Right renal pelvis (tissue), 4 donors: ENCODE data around the gene ZNF25. TPM values are rescaled to one million over a fixed set of nuclear protein-coding genes. Genes with fewer than 3 reads are reported as not detected.
"Not testable (repeated sequence)": the region's sequence is repeated elsewhere in the genome, so short reads cannot be mapped to it uniquely, and the experiment has no call there.

Source experiments
- DNase-seq, 4 donors: peaks; one replicate each; pipeline ENCODE4 v3.0.0-alpha.2; 2013; ENCODE audit warnings: low read depth in 4 of 4, low spot score in 3 of 4, missing footprints in 1 of 4
- polyA plus RNA-seq, 4 donors: library from polyadenylated mRNA; unstranded; fragments of 120-200 nt; gene quantifications; one replicate each; pipeline ENCODE4 v1.2.1, GENCODE V29; 2013; ENCODE audit not compliant: insufficient read length in 4 of 4

The ZNF25 gene
- polyA plus RNA-seq, result 10 to 100 TPM; 12.8 to 17.8 (median 16.2) TPM

DNA sequence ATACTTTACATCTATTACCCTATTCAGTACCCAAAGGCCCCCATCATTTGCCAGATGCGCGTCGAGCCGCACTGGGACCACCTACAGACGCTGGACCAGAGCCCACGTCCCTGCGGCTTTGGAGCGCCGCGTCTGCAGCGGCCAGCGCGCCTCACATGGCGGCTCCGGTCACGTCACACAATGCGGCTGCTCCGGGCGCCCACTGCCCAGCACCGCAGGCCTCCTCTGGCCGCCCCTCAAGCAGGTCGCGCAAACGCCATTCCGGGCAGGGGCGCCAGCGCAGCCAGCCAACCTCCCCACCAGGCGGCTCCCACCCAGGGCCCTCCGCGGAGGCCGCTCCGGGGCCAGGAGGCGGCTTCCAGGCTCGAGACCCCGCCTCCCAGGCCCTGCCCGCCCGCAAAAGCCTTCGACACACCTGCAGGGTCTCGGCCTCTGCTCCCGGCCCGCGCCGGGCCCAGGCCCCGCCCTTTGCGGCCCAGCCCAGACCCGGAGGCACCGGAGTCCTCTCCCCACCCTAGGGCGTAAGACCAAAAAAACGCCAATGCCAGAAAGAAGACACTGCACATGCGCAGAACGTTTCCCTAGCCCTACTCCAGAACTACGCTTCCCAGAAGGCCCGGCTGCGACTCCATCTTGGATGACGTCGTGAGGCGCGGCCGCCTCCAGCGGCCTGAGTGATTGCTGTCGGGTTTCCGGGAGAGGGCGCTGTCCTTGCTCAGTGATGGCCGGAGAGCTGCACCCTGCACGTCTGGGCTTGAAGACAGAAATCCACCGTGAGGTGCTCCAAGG lies at the start of gene ZNF25:
ZNF25 (minus strand) TSS at position 557 of the 789 bp plus-strand sequence. CDS start 4,925 bp downstream, outside the sequence.
- DNase-seq, result peak; percentile 98 to 99 (median 99)

DNA sequence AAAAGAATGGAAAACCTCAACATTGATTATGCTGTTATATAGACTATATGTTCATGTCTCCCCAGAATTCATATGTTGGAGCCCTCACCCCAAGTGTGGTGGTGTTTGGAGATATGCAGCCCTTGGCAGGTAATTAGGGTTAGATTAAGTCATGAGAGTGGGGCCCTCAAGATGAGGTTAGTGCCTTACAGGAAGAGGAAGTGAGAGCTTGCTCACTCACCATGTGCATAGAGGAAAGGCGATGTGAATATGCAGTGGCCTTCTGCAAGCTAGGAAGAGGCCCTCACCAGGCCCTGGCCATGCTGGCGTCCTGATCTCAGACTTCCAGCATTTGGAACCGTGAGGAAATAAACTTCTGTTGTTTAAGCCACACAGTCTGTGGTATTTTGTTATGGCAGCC lies 48.8 kb upstream of the ZNF25 start:
- DNase-seq, result no peak

GRCh38 chr10:38019124-38019523 lies 42.7 kb upstream of the ZNF25 start:
- DNase-seq, result not testable (repeated sequence)

GRCh38 chr10:38016354-38016753 lies 39.9 kb upstream of the ZNF25 start:
- no peak for DNase-seq

- DNase-seq, result peak; percentile 82 to 87 (median 84)
Measured at GRCh38 chr10:38010119-38010903, 33.9 kb upstream of the ZNF25 start, which contains the start of gene ZNF33A. ZNF33A (plus strand) TSS chr10:38010675; CDS start chr10:38012342, 1,667 bp downstream.

GRCh38 chr10:38007991-38008390 lies 31.5 kb upstream of the ZNF25 start:
- DNase-seq, result no peak

DNA sequence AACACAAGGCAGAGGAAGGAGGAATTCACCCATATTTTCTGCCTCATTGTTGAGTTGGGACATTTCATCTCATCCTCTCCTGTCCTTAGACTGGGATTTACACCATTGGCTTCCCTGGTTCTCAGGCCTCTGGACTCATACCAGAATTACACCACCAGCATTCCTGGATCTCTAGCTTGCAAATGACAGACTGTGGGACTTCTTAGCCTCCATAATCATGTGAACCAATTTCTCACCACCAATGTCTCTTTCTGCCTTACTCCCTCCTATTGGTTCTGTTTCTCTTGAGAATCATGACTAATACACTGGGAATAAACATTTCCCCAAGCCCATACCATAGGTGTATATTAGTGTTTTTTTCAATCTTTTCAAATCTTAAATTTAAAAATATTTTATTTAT lies 31.1 kb upstream of the ZNF25 start:
- no peak for DNase-seq

GRCh38 chr10:38003588-38003987 lies 27.1 kb upstream of the ZNF25 start:
- no peak for DNase-seq

DNA sequence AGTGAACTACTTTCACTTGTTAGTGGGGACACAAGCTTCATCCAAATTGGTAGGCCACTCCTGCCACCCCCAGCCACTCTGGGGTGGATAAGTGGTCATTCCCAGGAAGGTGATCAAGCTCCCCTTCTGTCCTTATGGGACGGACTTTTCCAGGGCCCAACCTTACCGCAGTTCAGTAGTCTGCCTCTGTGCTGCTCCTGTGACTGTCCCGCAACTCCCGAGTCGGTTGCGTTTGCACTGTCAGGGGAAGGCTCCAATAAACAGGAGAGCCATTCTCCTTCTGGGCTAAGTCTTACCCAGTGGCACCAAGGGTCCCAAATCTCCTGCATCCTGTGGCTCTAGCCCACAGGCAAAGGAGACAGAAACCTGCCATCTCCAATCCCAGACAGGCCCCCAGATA lies 26.6 kb upstream of the ZNF25 start:
- no peak for DNase-seq

DNA sequence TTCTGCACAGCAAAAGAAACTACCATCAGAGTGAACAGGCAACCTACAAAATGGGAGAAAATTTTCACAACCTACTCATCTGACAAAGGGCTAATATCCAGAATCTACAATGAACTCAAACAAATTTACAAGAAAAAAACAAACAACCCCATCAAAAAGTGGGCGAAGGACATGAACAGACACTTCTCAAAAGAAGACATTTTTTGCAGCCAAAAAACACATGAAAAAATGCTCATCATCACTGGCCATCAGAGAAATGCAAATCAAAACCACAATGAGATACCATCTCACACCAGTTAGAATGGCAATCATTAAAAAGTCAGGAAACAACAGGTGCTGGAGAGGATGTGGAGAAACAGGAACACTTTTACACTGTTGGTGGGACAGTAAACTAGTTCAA lies 24.0 kb upstream of the ZNF25 start:
- not testable (repeated sequence) for DNase-seq

- DNase-seq, result not testable (repeated sequence)
Measured at GRCh38 chr10:37998920-37999319, 22.5 kb upstream of the ZNF25 start.

DNA sequence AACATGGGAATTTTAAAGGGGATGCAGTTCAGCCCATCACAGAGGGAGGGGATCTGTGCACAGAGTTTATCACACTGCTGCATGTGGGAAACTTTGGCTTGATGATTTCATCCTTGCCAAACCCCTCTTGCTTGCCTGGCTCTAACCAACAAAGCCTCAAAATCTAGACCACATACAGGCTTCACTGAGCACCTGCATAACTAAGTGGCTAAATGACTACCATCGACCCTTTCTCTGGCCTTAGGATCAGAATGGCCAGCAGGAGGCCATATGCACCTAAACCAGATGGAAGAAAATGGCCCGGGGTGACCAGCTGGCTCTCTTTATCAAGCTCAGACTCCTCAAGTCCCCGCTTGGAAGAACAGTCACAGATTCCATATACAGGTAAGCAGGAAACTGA lies 15.6 kb upstream of the ZNF25 start:
- DNase-seq, result no peak

DNA sequence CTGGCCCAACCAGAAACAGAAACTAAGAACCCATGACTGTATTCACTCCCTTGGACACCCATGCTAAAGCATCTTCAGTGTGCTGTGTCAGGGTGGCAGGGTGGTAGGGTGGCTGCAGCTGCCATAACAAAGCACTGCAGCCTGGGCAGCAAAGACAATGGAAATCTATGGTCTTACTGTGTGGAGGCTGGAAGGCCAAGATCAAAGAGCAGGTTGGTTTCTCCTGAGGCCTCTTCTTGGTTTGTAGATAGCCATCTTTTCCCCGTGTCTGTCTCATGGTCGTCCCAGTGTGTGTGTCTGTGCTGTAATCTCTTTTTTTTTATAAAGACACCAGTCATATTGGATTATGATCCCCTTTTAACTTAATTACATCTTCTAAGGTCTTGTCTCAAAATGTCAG lies 15.2 kb upstream of the ZNF25 start:
- no peak for DNase-seq

DNA sequence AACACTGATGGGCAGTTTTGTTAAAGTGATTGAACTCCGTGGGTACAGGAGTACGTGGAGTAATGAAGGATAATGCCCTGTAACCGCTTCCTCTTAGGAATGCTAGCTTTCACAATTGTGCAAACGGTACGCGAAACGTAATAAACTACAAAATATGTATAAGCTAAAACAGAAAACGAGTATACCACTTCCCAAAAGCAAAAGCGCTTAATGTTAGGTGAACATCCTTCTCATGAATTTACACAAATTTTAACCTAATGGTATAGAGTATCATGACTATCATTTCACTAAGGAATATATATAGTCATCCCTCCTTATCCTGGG lies 395 bp upstream of the ZNF25 start:
- no peak for DNase-seq

DNA sequence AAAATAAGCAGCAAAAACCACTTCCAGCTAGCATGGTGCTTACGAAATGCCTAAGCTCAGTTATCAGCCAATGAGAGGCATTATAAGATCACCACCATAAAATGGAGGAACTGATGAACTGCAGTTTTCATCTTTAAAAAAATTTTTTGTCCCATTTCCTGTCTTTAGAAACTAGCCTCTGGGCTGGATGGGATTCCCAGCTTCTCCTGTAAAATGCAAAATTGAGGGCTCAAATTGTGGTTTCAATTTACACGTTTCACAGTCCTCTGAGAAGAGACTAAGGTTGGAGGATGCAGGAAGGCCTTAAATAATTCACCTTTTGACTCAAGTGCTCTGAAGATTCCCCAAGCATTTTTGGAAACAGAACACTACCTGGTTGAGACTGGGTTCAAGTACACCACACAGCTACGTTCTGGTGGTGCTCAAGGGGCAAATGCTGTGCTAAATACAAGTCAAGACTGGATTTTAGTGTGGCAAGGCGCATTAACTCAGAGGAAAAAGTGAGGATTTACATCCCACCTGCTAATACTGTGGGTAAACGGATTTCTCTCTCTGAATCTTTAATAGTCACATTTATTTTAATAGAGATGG lies 951 bp downstream of the ZNF25 start:
- peak in 2 of 4 donors; percentile 16 to 34 for DNase-seq

DNA sequence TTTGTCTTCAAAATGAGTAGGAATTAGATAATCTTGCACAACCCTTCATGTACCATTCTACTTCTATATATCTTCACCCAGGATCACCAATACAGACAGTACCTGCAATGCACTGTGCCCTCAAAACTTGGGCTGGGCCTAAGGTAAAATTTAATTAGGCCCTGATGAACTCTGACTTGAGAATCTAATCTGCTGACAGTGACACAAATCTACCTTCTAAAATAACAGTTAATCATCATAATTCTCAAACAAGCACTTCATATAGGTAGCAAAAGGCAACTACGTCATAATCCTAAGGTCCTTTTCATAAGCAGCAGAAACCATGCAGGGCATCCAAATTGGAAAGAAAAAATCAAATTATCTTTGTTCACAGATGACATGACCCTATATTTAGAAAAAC lies 4.1 kb downstream of the ZNF25 start:
- no peak for DNase-seq

DNA sequence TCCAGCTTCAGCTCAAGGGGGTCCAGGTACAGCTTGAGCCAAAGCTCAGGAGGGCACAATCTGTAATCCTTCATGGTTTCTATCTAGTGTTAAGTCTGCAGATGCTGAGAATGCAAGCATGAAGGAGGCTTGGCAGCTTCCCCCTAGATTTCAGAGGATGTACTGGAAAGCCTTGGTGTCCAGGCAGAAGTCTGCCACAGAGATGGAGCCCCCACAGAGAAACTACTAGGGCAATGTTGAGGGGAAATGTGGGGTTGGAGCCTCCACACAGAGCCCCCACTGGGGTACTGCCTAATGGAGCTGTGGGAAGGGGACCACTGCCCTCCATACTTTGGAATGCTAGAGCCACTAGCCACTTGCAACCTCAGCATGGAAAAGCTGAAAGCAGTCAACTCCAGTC lies 11.4 kb downstream of the ZNF25 start:
- DNase-seq, result no peak

- no peak for DNase-seq
Measured at GRCh38 chr10:37960591-37961137, 15.8 kb downstream of the ZNF25 start.

DNA sequence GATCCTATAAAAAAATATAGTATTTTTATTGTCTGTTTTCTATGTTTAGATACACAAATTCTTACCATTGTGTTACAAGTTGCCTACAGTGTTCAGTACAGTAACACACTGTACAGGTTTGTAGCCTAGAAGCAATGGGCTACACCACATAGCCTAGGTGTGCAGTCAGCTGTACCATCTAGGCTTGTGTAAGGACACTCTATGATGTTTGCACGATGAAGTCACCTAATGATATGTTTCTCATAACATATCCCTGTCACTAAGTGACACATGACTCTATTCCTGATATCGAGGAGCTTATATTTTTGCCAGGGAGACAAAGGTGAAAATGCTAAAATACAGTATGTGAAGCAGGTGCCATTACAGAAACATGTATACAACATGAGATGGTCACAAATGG lies 18.6 kb downstream of the ZNF25 start:
- DNase-seq, result no peak

GRCh38 chr10:37952926-37953325 lies 23.5 kb downstream of the ZNF25 start:
- no peak for DNase-seq
